Tibial nerve (tissue), 4 donors: ENCODE results near the gene CDH24.

Experiments
- CTCF ChIP-seq, 5 experiments: fragments of 200-600 bp in 3 of 5; fragments of 450-650 bp in 2 of 5; sonication (generic) in 3 of 5; IDR thresholded peaks; one replicate each; pipeline ENCODE4 v1.5.1; 2016 to 2019; ENCODE audit warnings: antibody characterized with exemption in 5 of 5, mild to moderate bottlenecking in 3 of 5, moderate library complexity in 2 of 5
- EP300 ChIP-seq, 2 donors: sonication (generic); formaldehyde crosslinking; IDR thresholded peaks; one replicate each; pipeline ENCODE4 v1.6.1; 2017; ENCODE audit warnings: antibody characterized with exemption in 2 of 2, mild to moderate bottlenecking in 1 of 2
- POLR2A ChIP-seq, 2 donors: fragments of 450-650 bp; IDR thresholded peaks; one replicate each; pipeline ENCODE4 v1.6.1; 2017; ENCODE audit warnings: antibody characterized with exemption in 2 of 2, mild to moderate bottlenecking in 2 of 2, moderate library complexity in 2 of 2

- no peak for TF ChIP-seq CTCF (IDR thresholded peaks at IDR 0.05)
- no peak for TF ChIP-seq EP300 (IDR thresholded peaks at IDR 0.05)
- no peak for TF ChIP-seq POLR2A (IDR thresholded peaks at IDR 0.05)
Observed at GRCh38 chr14:23105348-23105824, 48.1 kb upstream of the CDH24 start.
